LNCAP (cell line): ENCODE results near the gene F8.

ENCODE experiments used
- CTCF ChIP-seq: fragments of 450-650 bp; IDR thresholded peaks from 2 replicates; pipeline ENCODE4 v1.5.1; 2017; ENCODE audit warnings: mild to moderate bottlenecking

The F8 gene

GRCh38 chrX:155005190-155005589 lies 17.3 kb downstream of the F8 start:
- TF ChIP-seq CTCF: no peak

- no peak for TF ChIP-seq CTCF
Measured at GRCh38 chrX:155001873-155002272, 20.6 kb downstream of the F8 start.

- no peak for TF ChIP-seq CTCF
Measured at GRCh38 chrX:155000841-155001240, 21.7 kb downstream of the F8 start.

- no peak for TF ChIP-seq CTCF
Measured at GRCh38 chrX:154998204-154998880, 24.2 kb downstream of the F8 start.

GRCh38 chrX:154991476-154991875 lies 31.0 kb downstream of the F8 start:
- TF ChIP-seq CTCF: no peak

- no peak for TF ChIP-seq CTCF
Measured at GRCh38 chrX:154991039-154991438, 31.5 kb downstream of the F8 start.

GRCh38 chrX:154990496-154990895 lies 32.0 kb downstream of the F8 start:
- TF ChIP-seq CTCF: no peak

- no peak for TF ChIP-seq CTCF
Measured at GRCh38 chrX:154988719-154989118, 33.8 kb downstream of the F8 start.
